NOMO-1 treated with DMSO at 0.1 percent for 48 hours (cell line): ENCODE measurements around the gene EXOSC10.
A peak's percentile ranks its signal among the peaks of the same experiment; 100 is the strongest.
"Not testable (repeated sequence)": the region's sequence is repeated elsewhere in the genome, so short reads cannot be mapped to it uniquely, and the experiment has no call there.

Experiments
- DNase-seq: peaks from one replicate; lab custom pipeline; 2025; ENCODE audit not compliant: unreplicated experiment; lab: John Stamatoyannopoulos, UW

EXOSC10 gene

DNA sequence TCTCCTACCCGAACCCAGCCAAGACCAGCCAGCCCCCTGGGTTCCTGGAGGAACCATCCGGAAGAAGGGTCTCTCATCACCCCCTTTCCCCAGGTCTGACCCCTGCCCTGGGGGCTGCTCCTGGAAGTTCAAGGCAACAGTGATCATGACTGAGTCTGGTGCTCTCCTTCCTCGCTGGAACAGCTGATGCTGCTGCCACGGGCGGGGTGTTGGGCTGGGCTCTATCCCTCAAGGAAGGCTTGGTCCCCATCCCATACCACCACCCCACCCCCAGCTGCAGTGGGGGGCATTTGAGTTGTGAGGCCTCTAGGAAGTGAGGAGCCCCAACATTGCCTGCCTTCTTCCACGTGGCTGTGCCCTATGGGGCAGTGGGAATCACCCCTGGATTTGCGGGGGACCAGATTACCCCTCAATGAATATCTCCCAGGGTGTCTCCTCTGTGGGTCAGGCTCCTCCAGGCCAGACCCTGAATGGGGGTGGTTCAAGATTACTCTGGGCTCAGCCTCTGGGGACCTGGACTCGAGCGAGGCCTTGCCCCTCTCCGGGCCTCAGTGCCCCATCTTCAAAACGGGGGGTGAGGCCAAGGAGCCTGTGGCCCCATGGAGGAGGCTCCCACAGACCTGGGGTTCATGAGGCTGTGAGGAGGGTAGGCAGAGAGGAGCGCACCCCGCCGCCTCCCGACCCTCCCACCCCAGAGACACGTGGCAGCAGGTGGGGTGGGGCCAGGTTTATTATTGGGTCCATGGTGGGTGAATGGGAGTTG is 55.4 kb downstream of the EXOSC10 start:
- DNase-seq: no peak

DNA sequence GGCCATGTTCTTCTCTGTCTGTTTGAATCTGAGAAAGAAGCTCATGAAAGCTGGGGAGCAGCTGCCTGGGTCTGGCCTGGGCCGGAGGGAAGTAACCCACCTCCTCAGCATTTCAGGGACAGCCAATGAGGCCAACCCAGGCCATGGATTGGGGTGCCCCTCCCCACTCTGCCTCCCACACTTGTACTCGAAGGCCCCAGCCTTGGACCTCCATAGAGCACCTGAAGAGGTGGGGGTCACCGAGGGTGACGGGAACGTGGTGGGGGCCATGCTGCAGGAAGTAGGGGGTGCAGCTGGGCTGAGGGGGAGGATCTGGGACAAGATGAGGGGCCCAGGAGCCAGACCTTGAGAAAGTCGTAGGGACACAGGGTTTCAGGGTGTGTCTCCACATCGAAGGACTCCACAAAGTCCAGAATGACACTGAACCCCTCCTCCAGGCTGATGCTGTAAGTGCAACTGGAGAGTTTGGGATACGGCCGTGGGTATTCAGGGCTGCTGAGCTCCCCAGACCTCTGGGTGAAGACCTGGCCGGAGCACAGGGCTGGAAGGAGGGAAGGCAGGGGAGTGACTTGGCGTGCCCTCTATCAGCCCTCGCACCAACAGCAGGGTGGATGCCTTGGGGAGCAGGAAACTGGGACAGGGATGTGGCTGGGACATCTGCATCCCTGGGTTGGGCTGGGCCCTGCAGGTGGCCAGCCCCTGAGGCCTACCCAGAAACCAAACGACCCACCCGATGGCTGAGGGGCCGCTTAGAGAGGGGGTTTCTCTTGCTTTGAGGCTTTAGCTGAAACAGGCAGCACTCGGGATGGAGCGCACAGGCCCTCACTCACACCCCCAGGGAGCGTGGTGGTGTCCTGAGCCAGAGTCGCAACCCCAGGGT is 56.4 kb downstream of the EXOSC10 start:
- no peak for DNase-seq

DNA sequence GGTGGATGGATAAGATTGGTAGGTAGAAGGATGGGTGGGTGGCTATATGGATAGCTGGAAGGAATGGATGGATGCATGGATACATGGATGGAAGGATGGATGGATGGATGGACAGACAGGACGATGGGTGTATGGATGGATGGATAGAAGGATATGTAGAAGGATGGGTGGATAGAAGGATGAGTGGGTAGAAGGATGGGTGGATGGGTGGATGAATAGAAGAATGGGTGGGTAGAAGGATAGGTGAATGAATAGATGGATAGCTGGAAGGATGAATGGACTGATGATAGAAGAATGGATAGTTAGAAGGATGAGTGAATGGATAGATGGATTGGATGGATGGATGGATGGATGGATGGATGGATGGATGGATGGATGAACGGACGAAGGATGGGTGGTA is 57.6 kb downstream of the EXOSC10 start:
- DNase-seq: no peak

DNA sequence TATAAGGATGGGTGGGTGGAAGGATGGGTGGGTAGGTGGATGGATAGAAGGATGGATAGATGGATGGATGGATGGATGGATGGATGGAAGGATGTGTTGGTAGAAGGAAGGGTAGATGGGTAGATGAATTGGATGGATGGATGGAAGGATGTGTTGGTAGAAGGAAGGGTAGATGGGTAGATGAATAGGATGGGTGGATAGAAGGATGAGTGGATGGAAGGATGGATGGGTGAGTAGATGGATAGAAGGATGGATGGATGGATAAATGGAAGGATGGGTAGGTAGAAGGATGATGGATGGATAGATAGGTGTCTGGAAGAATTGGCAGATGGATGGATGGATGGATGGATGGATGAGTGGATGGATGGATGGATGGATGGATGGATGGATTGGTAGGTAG is 58.6 kb downstream of the EXOSC10 start:
- no peak for DNase-seq

DNA sequence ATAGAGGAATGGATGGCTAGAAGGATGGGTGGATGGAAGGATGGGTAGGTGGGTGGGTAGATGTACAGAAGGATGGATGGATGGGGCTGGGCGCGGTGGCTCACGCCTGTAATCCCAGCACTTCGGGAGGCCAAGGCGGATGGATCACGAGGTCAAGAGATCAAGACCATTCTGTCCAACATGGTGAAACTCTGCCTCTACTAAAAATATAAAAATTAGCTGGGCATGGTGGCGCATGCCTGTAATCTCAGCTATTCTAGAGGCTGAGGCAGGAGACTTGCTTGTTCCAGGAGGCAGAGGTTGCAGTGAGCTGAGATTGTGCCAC is 59.6 kb downstream of the EXOSC10 start:
- DNase-seq: not testable (repeated sequence)

DNA sequence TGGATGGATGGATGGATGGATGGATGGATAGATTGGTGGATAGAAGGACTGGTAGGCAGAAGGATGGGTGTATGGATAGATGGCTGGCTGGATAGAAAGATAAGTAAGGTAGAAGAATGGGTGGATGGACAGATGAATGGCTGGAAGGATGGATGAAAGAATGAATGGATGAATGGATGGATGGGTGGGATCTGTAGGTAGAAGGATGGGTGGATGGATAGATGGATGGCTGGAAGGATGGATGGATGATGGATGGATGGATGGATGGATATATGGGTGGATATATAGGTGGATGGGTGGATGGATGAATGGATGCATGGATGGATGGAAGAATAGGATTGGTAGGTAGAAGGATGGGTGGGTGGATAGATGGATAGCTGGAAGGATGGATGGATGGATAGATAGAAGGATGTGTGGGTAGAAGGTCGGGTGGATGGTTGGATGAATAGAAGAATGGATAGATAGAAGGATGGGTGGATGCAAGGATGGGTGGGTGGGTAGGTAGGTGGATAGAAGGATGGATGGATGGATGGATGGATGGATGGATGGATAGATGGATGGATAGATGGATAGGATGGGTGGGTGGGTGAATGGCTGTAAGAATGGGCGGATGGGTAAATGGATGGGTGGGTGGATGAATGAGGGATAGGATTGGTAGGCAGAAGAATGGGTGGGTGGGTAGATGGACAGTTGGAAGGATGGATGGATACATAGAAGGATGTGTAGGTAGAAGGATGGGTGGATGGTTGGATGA is 60.1 kb downstream of the EXOSC10 start:
- DNase-seq: no peak

DNA sequence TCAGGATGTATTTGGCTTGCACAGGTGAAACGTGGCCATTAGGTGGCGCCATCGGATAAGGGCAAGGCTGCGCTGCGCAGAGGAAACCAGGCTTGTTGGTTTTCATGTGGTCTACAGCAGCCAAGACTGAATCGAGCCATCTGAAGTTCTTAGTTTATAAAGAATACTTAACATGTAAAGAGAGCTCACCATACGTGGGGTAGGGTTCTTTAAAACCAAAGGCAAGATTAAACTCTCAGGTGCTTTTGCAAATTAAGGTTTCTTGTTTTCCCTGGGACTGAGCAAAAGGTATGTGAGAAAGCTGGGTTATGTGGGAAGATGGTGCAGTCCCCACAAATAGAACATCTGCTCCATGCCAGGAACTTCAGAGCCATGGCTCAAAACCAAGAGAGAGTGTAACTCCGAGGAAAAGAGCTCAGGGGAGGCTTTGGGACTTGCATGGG is 61.9 kb downstream of the EXOSC10 start:
- DNase-seq: peak; percentile 84

DNA sequence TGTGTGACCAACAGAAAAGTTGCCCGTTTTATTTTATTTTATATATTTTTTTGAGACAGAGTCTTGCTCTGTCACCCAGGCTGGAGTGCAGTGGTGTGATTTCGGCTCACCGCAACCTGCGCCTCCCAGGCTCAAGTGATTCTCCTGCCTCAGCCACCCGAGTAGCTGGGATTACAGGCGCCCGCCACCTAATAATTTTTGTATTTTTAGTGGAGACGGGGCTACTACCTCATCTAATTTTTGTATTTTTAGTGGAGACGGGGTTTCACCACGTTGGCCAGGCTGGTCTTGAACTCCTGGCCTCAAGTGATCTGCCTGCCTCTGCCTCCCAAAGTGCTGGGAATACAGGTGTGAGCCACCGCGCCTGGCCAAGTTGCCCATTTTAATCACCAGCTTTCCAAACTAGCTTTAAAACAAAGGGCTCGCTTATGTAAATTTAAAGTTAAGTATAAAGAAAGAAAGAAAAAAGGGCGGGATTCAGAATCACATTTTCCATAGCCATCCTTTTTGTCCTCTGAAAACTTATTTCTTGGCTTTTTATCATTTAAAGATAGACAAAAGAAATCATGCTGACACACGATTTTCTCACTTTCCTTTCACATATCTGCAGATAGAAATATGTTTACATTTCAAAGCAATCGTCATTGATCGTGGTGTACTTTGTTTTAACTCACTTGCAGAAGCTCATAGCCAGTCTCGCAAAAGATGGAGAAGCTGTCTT is 62.5 kb downstream of the EXOSC10 start:
- DNase-seq: not testable (repeated sequence)

DNA sequence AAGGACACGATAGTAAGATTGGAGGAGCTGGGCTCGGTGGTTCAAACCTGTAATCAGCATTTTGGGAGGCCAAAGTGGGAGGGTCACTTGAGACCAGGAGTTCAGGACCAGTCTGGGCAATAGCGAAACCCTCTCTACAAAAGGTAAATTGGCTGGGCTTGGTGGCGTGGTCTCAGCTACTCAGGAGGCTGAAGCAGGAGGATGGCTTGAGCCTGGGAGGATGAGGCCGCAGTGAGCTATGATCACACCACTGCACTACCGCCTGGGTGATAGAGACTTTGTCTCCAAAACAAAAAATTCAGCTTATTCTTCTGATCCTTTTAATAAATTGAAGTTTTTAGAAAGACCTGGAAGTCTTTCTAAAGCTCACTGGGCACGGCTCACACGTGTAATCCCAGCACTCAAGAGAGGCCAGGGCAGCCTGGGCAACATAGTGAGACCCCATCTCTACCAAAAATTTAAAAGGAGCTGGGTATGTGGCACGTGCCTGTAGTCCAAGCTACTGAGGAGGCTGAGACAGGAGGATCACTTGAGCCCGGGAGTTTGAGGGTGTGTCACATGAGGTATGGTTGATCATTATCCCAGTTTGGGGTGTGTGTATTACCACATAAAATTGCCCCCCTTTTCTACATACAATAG is 67.9 kb downstream of the EXOSC10 start:
- no peak for DNase-seq

DNA sequence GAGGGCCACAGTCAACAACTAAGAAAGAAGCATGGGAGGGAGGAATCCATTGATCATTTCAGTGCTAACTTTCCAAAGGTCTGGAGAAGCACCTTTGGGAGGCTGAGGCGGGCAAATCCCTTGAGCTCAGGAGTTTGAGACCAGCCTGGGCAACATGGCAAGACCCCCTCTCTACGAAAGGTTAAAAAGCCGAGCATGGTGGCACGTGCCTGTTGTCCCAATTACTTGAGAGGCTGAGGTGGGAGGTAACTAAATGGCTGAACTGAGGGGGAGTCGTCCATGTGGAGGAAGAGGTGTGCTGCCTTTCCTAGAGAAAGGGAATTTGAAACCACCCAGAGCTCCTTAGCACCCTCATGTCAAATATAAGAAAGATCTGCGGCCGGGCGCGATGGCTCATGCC is 68.8 kb downstream of the EXOSC10 start:
- no peak for DNase-seq

DNA sequence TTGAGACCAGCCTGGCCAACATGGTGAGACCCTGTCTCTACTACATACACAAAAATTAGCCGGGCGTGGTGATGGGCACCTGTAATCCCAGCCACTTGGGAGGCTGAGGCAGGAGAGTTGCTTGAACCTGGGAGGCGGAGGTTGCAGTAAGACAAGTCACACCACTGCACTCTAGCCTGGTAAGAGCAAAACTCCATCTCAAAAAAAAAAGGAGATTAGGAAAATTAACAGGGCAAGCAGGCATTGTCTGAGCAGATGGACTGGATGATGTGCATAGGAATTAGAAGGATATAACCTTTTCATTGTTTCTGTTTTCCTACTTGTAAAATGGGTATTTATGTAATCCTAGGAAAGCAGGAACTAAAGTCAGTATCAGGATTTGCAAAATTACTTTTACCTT is 71.7 kb downstream of the EXOSC10 start:
- DNase-seq: no peak

DNA sequence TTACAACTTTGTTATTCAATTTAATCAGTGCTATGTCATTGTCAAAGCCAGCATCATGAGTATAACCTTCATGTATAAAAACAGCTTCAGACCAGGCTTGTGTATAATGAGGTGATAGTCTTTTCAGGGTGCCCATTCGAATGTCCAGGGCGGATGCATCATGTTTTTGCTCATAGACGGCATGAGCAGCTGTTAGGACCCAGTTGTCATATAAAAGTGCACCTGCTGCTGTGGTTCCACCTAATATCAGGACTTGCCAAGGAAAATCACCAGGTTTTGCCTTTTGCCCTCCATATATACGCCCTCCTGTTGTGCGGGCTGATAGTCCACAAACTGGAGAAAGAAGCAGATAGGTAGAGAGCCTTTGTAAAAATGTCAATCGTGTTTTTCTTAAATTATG is 72.4 kb downstream of the EXOSC10 start:
- no peak for DNase-seq

DNA sequence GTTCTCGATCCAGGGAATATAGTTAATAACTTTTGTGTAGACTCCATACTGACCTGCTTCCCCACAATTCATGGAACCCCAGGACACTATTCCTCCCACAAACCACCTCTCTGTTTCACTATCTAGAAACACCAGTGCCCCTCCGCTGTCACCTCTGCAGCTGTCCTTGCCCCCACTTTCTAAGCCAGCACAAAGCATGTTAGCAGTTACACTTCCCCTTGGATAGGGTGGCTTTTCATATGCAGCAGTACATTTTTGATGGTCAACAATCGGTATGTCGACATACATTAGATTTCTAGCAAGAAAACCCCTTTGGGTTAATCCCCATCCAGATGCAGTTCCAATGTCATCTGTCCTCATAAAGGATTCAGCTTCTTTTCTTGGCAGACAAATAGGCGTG is 72.8 kb downstream of the EXOSC10 start:
- DNase-seq: no peak

DNA sequence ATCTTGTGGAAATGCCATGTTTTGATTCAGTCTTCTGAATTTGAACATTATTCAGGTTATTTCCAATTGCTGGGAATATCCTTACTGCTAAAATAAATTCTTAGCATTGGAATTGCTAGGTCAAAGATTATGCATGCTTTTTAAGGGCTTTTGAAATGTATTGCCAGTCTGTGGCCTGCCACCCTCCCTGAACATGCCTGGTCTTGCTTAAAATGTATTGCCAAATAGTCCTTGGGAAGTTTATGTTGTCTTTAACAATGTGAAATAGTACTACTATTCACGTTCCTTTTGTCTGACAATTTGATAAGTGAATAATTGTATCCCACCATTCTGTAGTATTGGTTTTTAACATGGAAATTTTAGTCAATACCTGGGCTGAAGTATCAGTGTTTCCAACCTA is 73.6 kb downstream of the EXOSC10 start:
- DNase-seq: no peak

DNA sequence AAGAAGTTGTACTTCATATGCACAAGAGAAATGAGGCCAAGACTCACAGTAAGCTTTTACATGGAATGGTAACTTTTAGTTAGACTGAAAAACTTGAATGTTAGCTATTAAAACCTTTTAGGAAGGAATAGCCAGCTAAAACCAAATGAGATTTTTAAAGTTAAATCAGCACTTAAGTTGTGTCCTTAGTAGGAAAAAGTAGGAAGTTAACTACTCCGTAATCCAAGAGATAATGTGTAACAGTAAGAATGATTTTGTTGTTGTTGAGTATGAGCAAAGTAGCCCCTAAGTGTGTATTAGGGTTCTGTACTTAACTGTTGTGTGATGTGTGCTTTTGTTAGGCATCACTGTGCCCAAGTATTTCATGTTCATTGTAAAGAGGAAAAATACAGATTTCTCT is 74.1 kb downstream of the EXOSC10 start:
- no peak for DNase-seq

DNA sequence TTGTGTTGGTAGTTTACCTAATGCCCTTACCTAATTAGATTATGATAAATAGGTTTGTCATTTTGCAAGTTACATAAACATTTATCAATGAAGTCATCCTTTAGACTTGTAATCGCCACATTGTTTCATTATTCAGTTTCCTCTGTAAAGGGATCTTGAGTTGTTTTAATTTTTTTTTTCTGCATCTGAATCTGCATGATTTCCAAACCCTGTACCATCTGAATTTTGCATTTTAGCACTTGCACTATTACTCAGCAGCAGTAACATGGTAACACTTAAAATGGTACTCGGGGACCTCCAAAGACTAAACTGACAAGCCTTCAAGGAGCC is 74.8 kb downstream of the EXOSC10 start:
- DNase-seq: no peak

DNA sequence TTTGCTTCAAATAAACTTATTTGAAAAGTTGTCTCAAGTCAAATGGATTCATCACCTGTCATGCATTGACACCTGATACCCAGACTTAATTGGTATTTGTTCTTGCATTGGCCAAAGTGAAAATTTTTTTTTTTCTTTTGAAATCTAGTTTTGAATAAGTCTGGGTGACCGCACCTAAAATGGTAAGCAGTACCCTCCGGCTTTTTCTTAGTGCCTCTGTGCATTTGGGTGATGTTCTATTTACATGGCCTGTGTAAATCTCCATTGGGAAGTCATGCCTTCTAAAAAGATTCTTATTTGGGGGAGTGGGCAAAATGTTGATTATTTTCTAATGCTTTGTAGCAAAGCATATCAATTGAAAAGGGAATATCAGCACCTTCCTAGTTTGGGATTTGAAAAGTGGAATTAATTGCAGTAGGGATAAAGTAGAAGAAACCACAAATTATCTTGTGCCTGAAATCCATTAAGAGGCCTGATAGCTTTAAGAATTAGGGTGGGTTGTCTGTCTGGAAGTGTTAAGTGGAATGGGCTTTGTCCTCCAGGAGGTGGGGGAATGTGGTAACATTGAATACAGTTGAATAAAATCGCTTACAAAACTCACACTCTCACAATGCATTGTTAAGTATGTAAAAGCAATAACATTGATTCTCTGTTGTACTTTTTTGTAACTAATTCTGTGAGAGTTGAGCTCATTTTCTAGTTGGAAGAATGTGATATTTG is 75.4 kb downstream of the EXOSC10 start:
- no peak for DNase-seq

DNA sequence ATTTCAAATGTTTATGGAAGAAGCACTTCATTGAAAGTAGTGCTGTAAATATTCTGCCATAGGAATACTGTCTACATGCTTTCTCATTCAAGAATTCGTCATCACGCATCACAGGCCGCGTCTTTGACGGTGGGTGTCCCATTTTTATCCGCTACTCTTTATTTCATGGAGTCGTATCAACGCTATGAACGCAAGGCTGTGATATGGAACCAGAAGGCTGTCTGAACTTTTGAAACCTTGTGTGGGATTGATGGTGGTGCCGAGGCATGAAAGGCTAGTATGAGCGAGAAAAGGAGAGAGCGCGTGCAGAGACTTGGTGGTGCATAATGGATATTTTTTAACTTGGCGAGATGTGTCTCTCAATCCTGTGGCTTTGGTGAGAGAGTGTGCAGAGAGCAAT is 76.5 kb downstream of the EXOSC10 start:
- no peak for DNase-seq

DNA sequence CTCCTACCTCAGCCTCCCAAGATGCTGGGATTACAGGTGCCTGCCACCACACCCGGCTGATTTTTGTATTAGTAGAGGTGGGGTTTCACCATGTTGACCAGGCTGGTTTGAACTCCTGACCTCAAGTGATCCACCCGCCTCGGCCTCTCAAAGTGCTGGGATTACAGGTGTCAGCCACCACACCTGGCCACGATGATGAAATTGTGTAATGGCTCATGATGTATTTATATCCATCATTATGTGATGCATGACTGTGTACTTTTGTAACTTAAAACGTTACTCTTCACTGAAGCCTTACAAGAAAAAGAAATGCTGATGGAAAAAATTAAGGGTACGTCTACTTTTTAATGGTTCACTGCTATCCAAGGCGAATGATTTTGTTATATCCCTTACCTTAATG is 79.7 kb downstream of the EXOSC10 start:
- DNase-seq: no peak

DNA sequence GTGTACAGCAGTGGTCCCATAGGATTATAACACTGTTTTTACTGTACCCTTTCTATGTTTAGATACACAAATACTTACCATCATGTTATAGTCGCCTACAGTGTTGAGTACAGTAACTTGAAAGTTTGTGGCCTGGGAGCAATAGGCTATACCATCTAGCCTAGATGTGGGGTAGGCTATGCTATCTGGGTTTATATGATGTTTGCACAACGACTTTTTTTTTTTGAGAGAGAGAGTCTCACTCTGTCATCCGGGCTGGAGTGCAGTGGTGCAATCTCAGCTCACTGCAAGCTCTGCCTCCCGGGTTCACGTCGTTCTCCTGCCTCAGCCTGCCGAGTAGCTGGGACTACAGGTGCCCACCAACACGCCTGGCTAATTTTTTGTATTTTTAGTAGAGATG is 80.3 kb downstream of the EXOSC10 start:
- DNase-seq: not testable (repeated sequence)
